K562 (cell line): ENCODE measurements around the gene WDR55. TPM values are rescaled to one million over a fixed set of nuclear protein-coding genes. Genes with fewer than 3 reads are reported as not detected.

Experiments used
- GABPB2 ChIP-seq: fragments of 250-450 bp; sonication (Bioruptor Pico); conservative IDR thresholded peaks from 2 replicates; pipeline ENCODE4 v1.5.1; 2021; ENCODE audit warnings: mild to moderate bottlenecking
- RBM34 ChIP-seq: fragments of 200-400 bp; formaldehyde crosslinking; IDR thresholded peaks from 2 replicates; pipeline ENCODE4 v1.6.1; 2018; ENCODE audit warnings: low read length, borderline replicate concordance; ENCODE audit not compliant: insufficient read depth
- ZFX ChIP-seq: sonication (generic); formaldehyde crosslinking; IDR thresholded peaks from 2 replicates; pipeline ENCODE4 v1.8.0; 2022; ENCODE audit warnings: mild to moderate bottlenecking, missing genetic modification reagents, moderate library complexity
- ZNF184 ChIP-seq: sonication (generic); formaldehyde crosslinking; IDR thresholded peaks from 2 replicates; pipeline ENCODE4 v1.5.0; 2020; ENCODE audit warnings: missing genetic modification reagents
- polyA plus RNA-seq, 8 experiments: library from polyadenylated mRNA; depleted of rRNA in 4 of 8; stranded (reverse) in 5 of 8; unstranded in 3 of 8; fragments of >200 nt; fragmentation: Nextera tagmentation in 2 of 8; fragmentation: Illumina TruSeq in 1 of 8; extraction: Ambion mirVana in 2 of 8; extraction: Trizol in 1 of 8; gene quantifications; 2 replicates each; pipeline versions ENCODE4 v1.2.1 to v1.2.3, GENCODE V29; 2011 to 2014; ENCODE audit warnings: inconsistent platforms in 1 of 8, missing spikeins in 1 of 8
- total RNA-seq, 7 experiments: library from RNA; depleted of rRNA in 6 of 7; stranded (reverse); fragments of >200 nt in 6 of 7; fragmentation: Illumina TruSeq in 2 of 7; extraction: Trizol in 2 of 7; gene quantifications; 2 replicates each; pipeline versions ENCODE4 v1.2.1 to v1.2.3, GENCODE V29; 2011 to 2021; ENCODE audit warnings: low replicate concordance in 1 of 7
- TF ChIP-seq, protein P1 (sequence below), 2 experiments: fragments of 450-650 bp; IDR thresholded peaks; 2 replicates each; pipeline ENCODE4 v1.6.1; 2016; ENCODE audit warnings: mild to moderate bottlenecking in 2 of 2, borderline replicate concordance in 1 of 2, low read depth in 1 of 2, moderate library complexity in 1 of 2
- TF ChIP-seq, protein P2 (sequence below): fragments of 250-450 bp; sonication (Bioruptor Pico); IDR thresholded peaks from 2 replicates; pipeline ENCODE4 v1.9.0; 2021; ENCODE audit warnings: mild to moderate bottlenecking, inconsistent platforms

WDR55 gene
- total and polyA plus RNA-seq, 9 of the 15 experiments (the other 6 are each of a cell fraction or from before 2014, with no cell fraction given): 5.2 to 45.0 (median 29.3) TPM

DNA sequence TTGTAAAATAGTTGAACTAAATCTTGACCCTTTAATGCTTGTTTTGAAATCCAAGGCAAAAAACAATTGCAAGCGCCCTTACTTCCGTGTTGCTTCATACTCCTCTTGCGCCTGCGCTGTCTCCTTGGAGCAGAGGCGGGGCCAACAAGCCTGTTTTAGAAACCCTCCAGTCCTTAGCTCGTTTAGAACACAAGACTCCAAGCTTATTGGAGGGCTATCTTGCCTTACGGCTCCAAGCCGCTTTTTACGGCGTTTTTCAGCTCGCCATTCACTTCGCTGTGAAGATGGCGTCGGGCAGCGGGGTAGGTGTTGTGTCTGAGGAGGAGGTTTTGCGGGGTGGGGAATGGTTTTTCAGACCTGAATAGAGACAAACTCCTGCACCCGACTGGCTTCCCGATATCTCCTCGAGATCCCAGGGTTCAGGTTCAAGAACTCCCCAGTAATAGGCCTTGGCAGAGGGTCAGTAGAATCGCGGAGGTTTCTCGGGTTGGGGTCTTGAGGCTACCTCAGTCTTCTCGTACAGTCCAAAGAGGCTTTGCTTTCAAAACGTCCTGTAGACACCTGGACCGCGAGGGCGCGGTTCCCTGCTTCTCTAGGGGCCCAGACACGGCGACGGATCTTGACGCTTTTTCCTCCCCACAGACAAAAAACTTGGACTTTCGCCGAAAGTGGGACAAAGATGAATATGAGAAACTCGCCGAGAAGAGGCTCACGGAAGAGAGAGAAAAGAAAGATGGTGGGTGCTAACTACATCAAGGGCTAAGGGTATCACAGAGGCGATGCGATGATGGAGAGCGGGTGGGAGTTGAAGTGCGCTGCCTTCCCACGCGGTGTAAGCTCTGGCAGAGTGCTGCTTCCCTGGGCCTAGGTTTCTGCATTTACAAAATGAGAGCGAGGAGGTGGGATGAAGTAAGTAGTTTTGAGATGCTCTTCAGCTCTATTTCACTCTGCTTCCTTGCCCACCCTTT is 35.8 kb downstream of the WDR55 start, which contains the start of gene ZMAT2 (continued):
- TF ChIP-seq GABPB2 (no peak), ZNF184 (CRISPR knock-in tag) (no peak), RBM34 (no peak), ZFX (CRISPR knock-in tag) (peak; percentile 40)
- TF ChIP-seq, protein P1, sequence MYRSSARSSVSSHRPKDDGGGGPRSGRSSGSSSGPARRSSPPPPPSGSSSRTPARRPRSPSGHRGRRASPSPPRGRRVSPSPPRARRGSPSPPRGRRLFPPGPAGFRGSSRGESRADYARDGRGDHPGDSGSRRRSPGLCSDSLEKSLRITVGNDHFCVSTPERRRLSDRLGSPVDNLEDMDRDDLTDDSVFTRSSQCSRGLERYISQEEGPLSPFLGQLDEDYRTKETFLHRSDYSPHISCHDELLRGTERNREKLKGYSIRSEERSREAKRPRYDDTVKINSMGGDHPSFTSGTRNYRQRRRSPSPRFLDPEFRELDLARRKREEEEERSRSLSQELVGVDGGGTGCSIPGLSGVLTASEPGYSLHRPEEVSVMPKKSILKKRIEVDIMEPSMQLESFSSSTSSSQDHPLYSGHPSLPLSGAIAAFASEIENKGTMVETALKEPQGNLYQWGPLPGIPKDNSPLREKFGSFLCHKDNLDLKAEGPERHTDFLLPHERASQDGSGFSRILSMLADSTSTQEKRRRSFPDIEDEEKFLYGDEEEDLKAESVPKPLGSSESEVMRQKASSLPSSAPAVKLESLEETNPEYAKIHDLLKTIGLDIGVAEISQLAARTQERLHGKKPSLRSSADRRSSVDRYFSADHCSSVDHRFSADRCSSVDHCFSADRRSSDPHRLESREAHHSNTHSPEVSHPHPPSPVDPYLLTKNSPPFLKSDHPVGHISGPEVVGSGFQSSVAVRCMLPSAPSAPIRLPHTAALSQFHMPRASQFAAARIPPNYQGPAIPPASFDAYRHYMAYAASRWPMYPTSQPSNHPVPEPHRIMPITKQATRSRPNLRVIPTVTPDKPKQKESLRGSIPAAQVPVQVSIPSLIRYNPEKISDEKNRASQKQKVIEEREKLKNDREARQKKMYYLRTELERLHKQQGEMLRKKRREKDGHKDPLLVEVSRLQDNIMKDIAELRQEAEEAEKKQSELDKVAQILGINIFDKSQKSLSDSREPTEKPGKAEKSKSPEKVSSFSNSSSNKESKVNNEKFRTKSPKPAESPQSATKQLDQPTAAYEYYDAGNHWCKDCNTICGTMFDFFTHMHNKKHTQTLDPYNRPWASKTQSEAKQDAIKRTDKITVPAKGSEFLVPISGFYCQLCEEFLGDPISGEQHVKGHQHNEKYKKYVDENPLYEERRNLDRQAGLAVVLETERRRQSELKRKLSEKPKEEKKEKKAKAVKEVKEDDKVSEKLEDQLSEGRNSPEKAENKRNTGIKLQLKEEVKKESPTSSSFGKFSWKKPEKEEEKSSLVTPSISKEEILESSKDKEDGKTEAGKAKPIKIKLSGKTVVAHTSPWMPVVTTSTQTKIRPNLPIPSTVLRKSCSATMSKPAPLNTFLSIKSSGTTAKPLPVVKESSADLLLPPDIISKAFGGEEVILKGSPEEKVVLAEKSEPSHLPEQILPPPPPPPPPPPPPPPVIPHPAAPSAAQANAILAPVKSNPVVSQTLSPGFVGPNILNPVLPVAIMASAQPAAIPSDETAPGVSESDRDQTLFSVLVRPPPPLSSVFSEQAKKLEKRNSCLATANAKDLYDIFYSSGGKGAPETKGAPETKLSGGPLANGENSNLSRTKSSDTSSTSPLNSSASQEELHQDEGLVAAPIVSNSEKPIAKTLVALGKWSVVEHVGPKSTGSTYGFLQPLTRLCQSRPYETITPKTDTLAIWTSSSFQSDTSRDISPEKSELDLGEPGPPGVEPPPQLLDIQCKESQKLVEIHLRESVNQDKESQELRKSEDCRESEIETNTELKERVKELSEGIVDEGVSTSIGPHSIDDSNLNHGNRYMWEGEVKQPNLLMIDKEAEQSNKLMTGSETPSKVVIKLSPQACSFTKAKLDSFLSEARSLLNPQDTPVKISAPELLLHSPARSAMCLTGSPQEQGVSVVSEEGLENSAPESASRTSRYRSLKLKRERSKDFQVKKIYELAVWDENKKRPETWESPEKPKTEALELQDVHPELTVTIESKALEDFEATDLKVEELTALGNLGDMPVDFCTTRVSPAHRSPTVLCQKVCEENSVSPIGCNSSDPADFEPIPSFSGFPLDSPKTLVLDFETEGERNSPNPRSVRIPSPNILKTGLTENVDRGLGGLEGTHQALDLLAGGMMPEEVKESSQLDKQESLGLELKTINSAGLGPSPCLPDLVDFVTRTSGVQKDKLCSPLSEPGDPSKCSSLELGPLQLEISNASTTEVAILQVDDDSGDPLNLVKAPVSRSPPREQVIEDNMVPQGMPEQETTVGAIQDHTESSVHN (IDR thresholded peaks at IDR 0.05; ENCODE audit: borderline replicate concordance in 1 of 2, low read depth in 1 of 2): no peak
- TF ChIP-seq, protein P2, sequence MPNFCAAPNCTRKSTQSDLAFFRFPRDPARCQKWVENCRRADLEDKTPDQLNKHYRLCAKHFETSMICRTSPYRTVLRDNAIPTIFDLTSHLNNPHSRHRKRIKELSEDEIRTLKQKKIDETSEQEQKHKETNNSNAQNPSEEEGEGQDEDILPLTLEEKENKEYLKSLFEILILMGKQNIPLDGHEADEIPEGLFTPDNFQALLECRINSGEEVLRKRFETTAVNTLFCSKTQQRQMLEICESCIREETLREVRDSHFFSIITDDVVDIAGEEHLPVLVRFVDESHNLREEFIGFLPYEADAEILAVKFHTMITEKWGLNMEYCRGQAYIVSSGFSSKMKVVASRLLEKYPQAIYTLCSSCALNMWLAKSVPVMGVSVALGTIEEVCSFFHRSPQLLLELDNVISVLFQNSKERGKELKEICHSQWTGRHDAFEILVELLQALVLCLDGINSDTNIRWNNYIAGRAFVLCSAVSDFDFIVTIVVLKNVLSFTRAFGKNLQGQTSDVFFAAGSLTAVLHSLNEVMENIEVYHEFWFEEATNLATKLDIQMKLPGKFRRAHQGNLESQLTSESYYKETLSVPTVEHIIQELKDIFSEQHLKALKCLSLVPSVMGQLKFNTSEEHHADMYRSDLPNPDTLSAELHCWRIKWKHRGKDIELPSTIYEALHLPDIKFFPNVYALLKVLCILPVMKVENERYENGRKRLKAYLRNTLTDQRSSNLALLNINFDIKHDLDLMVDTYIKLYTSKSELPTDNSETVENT (CRISPR knock-in tag): no peak
